ENCODE results near the gene THEMIS2. TPM values are rescaled to one million over a fixed set of nuclear protein-coding genes. Genes with fewer than 3 reads are reported as not detected.
A peak's percentile ranks its signal among the peaks of the same experiment; 100 is the strongest.

Gene THEMIS2
- total and polyA plus RNA-seq, 2 of the 13 experiments (the other 11 are each of a cell fraction or from before 2014, with no cell fraction given) = 0.38 to 1.5 TPM

GRCh38 chr1:27835501-27835900, 36.8 kb upstream of the THEMIS2 start:
- H3K4me1 ChIP-seq (ENCODE audit: insufficient read depth, low read length) = peaks cover 39% of the 10 kb centered on the region
- intact Hi-C loops (cut with micrococcal nuclease; ENCODE audit: unreplicated experiment) = no loop called here
- no peaks in the 10 kb centered on the region for H3K9me3 ChIP-seq (ENCODE audit: low read length)
- FAIRE-seq (no peak), DNase-seq (ENCODE audit: low spot score) (no peak), ATAC-seq (no peak)
- peaks cover 67% of the 10 kb centered on the region for H3K79me2 ChIP-seq (ENCODE audit: insufficient read depth, low read length)
- no peaks in the 10 kb centered on the region for H4K20me1 ChIP-seq (ENCODE audit: insufficient read depth, low read length)
- WGBS (ENCODE audit: low lambda C conversion rate) = 94% methylated on average over 1 of the region's 1 CpG
- POLR2A ChIA-PET = no interaction called here
- in situ Hi-C loops (cut with HindIII; ENCODE audit: extremely low pct_ligation_motif_present, low pct_unique_long_range_greater_than_20kb) = no loop called here
- H2AFZ ChIP-seq (ENCODE audit: low read length) = no peak overlapping the region
- CTCF ChIA-PET (ENCODE audit: low intra/inter-chr PET ratio, low total read pairs) = no interaction called here
- no peak overlapping the region for H3K4me3 ChIP-seq (replicated peaks in 1 of 3; ENCODE audit: insufficient read depth in 1 of 3, low read depth in 2 of 3, low read length in 3 of 3)
- H3K27ac ChIP-seq (ENCODE audit: extremely low read length, insufficient read depth, low read length) = no peak overlapping the region
- TF ChIP-seq FOXM1 (CRISPR knock-in tag; IDR thresholded peaks at IDR 0.05) (no peak), MEIS1 (CRISPR knock-in tag; IDR thresholded peaks at IDR 0.05; ENCODE audit: borderline replicate concordance) (no peak), SMYD3 (CRISPR knock-in tag; IDR thresholded peaks at IDR 0.05) (no peak), HIC2 (CRISPR knock-in tag; IDR thresholded peaks at IDR 0.05; ENCODE audit: low read depth) (no peak), TBX3 (IDR thresholded peaks at IDR 0.05; ENCODE audit: borderline replicate concordance) (no peak), ZNF296 (CRISPR knock-in tag; conservative IDR thresholded peaks at IDR 0.05) (no peak), ZNF652 (CRISPR knock-in tag; IDR thresholded peaks at IDR 0.05; ENCODE audit: borderline replicate concordance, low read depth) (no peak), SOX13 (IDR thresholded peaks at IDR 0.05) (no peak), SOX13 (CRISPR knock-in tag; conservative IDR thresholded peaks at IDR 0.05 in 1 of 2, IDR thresholded peaks at IDR 0.05 in 1 of 2) (no peak), HNRNPK (IDR thresholded peaks at IDR 0.05; ENCODE audit: low read depth, low read length, poor library complexity, severe bottlenecking) (no peak), TCF7 (IDR thresholded peaks at IDR 0.05; ENCODE audit: low read depth) (no peak), ZNF557 (CRISPR knock-in tag; IDR thresholded peaks at IDR 0.05) (no peak), ISL2 (CRISPR knock-in tag; IDR thresholded peaks at IDR 0.05) (no peak)
- H3K4me2 ChIP-seq (ENCODE audit: low read depth, low read length) = 0 out of 2 replicates have a peak overlapping the region, but pooled peaks have one; percentile 2
- H3K36me3 ChIP-seq (replicated peaks in 1 of 2; ENCODE audit: control insufficient read depth in 1 of 2, insufficient read depth in 2 of 2, low read length in 2 of 2) = peaks cover 8 to 55% of the 10 kb centered on the region in 2 experiments
- BruUV-seq (replicated peaks) = no TSS peak
- no peak overlapping the region for H3K9ac ChIP-seq (ENCODE audit: insufficient read depth, low read depth, low read length)
- no peaks in the 10 kb centered on the region; a peak in 1 of 5 replicates for H3K27me3 ChIP-seq (ENCODE audit: control insufficient read depth in 1 of 2, insufficient read depth in 2 of 2, low read length in 2 of 2)

All from HepG2 (cell line).